NOMO-1 treated with dmso at 0.1 percent for 144 hours (cell line): ENCODE results near the gene SPRED2.
A peak's percentile ranks its signal among the peaks of the same experiment; 100 is the strongest.

Experiments used
- DNase-seq: peaks from one replicate; lab custom pipeline; 2025; ENCODE audit not compliant: unreplicated experiment; lab: John Stamatoyannopoulos, UW

The SPRED2 gene

GRCh38 chr2:65415091-65415490 is 17.3 kb downstream of the SPRED2 start:
- no peak for DNase-seq

GRCh38 chr2:65413610-65414009 is 18.8 kb downstream of the SPRED2 start:
- DNase-seq = no peak

GRCh38 chr2:65413106-65413505 is 19.3 kb downstream of the SPRED2 start:
- no peak for DNase-seq

- no peak for DNase-seq
These were observed 21.2 kb downstream of the SPRED2 start for GRCh38 chr2:65411056-65411795.

- no peak for DNase-seq
These were observed 23.4 kb downstream of the SPRED2 start for GRCh38 chr2:65409045-65409444.

GRCh38 chr2:65407240-65407639 is 25.2 kb downstream of the SPRED2 start:
- no peak for DNase-seq

GRCh38 chr2:65404988-65405697 is 27.3 kb downstream of the SPRED2 start:
- no peak for DNase-seq

GRCh38 chr2:65403529-65403915 is 28.9 kb downstream of the SPRED2 start:
- no peak for DNase-seq

- no peak for DNase-seq
These were observed 29.4 kb downstream of the SPRED2 start for GRCh38 chr2:65402780-65403528.

GRCh38 chr2:65402323-65402722 is 30.1 kb downstream of the SPRED2 start:
- no peak for DNase-seq

- DNase-seq = no peak
These were observed 35.3 kb downstream of the SPRED2 start for GRCh38 chr2:65397122-65397521.

GRCh38 chr2:65396348-65397026 is 35.9 kb downstream of the SPRED2 start:
- DNase-seq = no peak

GRCh38 chr2:65395621-65396347 is 36.6 kb downstream of the SPRED2 start:
- DNase-seq = no peak

GRCh38 chr2:65393743-65394422 is 38.5 kb downstream of the SPRED2 start:
- peak; percentile 23 for DNase-seq

- no peak for DNase-seq
These were observed 39.4 kb downstream of the SPRED2 start for GRCh38 chr2:65393046-65393445.

GRCh38 chr2:65392609-65393008 is 39.8 kb downstream of the SPRED2 start:
- no peak for DNase-seq

- no peak for DNase-seq
These were observed 42.3 kb downstream of the SPRED2 start for GRCh38 chr2:65390134-65390533.

- DNase-seq = no peak
These were observed 42.9 kb downstream of the SPRED2 start for GRCh38 chr2:65389476-65389875.

GRCh38 chr2:65388596-65389390 is 43.6 kb downstream of the SPRED2 start:
- no peak for DNase-seq
